Measurements from ENCODE around the gene BRCA2. TPM values are rescaled to one million over a fixed set of nuclear protein-coding genes. Genes with fewer than 3 reads are reported as not detected.

Gene BRCA2
- total RNA-seq, 1 donor from 2014 or later: 8.5 TPM

- no peak for DNase-seq (ENCODE audit: low spot score)
- TF ChIP-seq, protein P1, sequence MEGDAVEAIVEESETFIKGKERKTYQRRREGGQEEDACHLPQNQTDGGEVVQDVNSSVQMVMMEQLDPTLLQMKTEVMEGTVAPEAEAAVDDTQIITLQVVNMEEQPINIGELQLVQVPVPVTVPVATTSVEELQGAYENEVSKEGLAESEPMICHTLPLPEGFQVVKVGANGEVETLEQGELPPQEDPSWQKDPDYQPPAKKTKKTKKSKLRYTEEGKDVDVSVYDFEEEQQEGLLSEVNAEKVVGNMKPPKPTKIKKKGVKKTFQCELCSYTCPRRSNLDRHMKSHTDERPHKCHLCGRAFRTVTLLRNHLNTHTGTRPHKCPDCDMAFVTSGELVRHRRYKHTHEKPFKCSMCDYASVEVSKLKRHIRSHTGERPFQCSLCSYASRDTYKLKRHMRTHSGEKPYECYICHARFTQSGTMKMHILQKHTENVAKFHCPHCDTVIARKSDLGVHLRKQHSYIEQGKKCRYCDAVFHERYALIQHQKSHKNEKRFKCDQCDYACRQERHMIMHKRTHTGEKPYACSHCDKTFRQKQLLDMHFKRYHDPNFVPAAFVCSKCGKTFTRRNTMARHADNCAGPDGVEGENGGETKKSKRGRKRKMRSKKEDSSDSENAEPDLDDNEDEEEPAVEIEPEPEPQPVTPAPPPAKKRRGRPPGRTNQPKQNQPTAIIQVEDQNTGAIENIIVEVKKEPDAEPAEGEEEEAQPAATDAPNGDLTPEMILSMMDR (IDR thresholded peaks at IDR 0.05; ENCODE audit: unreplicated experiment): no peak
- H3K27me3 Mint-ChIP-seq (ENCODE audit: unreplicated experiment): no peaks in the 10 kb centered on the region
- no peak overlapping the region for H3K27ac Mint-ChIP-seq (ENCODE audit: unreplicated experiment)
- H3K36me3 Mint-ChIP-seq (ENCODE audit: low read depth, unreplicated experiment): peaks cover 18% of the 10 kb centered on the region
- H3K4me1 Mint-ChIP-seq (ENCODE audit: unreplicated experiment): peaks cover 3% of the 10 kb centered on the region
- H3K4me3 Mint-ChIP-seq (ENCODE audit: unreplicated experiment): no peak overlapping the region
- peaks cover 7% of the 10 kb centered on the region for H3K9me3 Mint-ChIP-seq (ENCODE audit: unreplicated experiment)
Measured at GRCh38 chr13:32419862-32420261, 104.6 kb downstream of the BRCA2 start.

GRCh38 chr13:32423592-32423991 lies 108.3 kb downstream of the BRCA2 start:
- no peak overlapping the region for H3K4me3 Mint-ChIP-seq (ENCODE audit: unreplicated experiment)
- H3K27ac Mint-ChIP-seq (ENCODE audit: unreplicated experiment): no peak overlapping the region
- peaks cover 14% of the 10 kb centered on the region for H3K27me3 Mint-ChIP-seq (ENCODE audit: unreplicated experiment)

DNA sequence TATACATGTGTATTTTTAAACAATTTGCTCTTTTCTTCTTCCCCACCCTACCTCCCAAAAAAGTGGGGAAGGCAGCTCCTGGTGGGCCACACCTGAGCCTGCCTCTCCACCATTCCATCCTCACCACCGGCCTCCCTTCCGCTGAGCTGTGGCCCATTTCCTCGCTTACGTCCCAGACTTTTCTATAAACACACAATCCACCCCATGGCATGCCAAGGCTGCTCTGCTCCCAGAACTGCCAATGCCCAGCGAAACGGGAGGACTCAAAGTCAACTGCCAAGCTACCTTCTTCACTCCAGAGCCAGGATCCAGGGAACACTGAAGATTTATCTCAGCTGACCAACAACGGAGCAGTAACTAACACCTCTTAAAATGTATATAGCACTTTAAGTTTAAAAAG lies 109.8 kb downstream of the BRCA2 start:
- Mint-ChIP-seq H3K27me3 (ENCODE audit: unreplicated experiment) (peaks cover 14% of the 10 kb centered on the region), H3K9me3 (ENCODE audit: unreplicated experiment) (no peaks in the 10 kb centered on the region), H3K4me1 (ENCODE audit: unreplicated experiment) (peaks cover 20% of the 10 kb centered on the region), H3K36me3 (ENCODE audit: low read depth, unreplicated experiment) (peaks cover 17% of the 10 kb centered on the region), H3K27ac (ENCODE audit: unreplicated experiment) (no peak overlapping the region), H3K4me3 (ENCODE audit: unreplicated experiment) (no peak overlapping the region)
- DNase-seq (ENCODE audit: low spot score): no peak
- TF ChIP-seq, protein P1 (IDR thresholded peaks at IDR 0.05; ENCODE audit: unreplicated experiment): no peak

More at GRCh38 chr13:32423592-32423991, 108.3 kb downstream of the BRCA2 start:
- Mint-ChIP-seq H3K9me3 (ENCODE audit: unreplicated experiment) (peaks cover 4% of the 10 kb centered on the region), H3K4me1 (ENCODE audit: unreplicated experiment) (peaks cover 15% of the 10 kb centered on the region), H3K36me3 (ENCODE audit: low read depth, unreplicated experiment) (peaks cover 23% of the 10 kb centered on the region)
- TF ChIP-seq, protein P1 (IDR thresholded peaks at IDR 0.05; ENCODE audit: unreplicated experiment): no peak
- DNase-seq (ENCODE audit: low spot score): no peak

DNA sequence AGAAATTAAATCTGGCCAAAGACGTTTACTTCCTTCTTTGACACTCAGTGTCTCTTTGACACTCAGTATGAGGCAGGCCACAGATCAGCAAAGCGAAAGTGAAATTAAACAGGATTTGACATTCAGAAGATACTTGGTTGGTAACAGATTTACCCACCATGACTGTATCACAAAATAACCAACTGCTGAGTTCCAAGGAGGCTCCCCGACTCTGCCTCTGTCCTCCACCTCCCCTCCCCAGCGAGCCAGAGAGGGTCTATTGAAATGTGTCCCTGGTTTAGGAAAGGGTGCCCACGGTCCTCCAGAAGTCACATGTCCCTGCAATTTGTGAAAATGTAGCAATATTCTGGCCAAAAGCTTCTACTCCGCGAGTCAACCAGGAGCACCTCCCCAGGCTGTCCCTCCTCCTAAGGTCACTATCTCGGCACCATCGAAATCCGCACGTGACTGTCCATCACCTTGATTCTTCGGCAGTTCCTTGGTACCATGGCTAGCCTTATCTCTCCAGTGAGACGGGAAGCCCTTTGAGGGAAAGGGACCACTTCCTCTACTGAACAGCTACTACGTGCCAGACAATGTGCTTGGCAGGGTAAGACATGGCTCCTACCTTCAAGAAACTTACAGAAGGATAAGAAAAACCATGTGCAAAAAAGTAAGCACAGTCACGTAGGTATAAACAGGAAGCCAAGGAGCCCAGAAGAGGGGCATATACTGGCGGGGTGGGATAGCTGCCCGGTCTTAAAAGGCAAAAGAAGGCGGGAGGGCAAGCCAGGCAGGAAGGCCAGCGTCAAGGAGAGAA lies 111.1 kb downstream of the BRCA2 start:
- Mint-ChIP-seq H3K9me3 (ENCODE audit: unreplicated experiment) (no peaks in the 10 kb centered on the region), H3K27ac (ENCODE audit: unreplicated experiment) (no peak overlapping the region), H3K27me3 (ENCODE audit: unreplicated experiment) (peaks cover 14% of the 10 kb centered on the region), H3K36me3 (ENCODE audit: low read depth, unreplicated experiment) (peaks cover 14% of the 10 kb centered on the region), H3K4me3 (ENCODE audit: unreplicated experiment) (peak overlapping the region; percentile 87), H3K4me1 (ENCODE audit: unreplicated experiment) (peaks cover 22% of the 10 kb centered on the region)
- no peak for DNase-seq (ENCODE audit: low spot score)
- TF ChIP-seq, protein P1 (IDR thresholded peaks at IDR 0.05; ENCODE audit: unreplicated experiment): no peak

Data from endothelial cell (in vitro differentiated cells).